Colonic mucosa (tissue), 4 donors: Measurements from ENCODE around the gene JPT2. TPM values are rescaled to one million over a fixed set of nuclear protein-coding genes. Genes with fewer than 3 reads are reported as not detected.
A peak's percentile ranks its signal among the peaks of the same experiment; 100 is the strongest.
"Not testable (repeated sequence)": the region's sequence is repeated elsewhere in the genome, so short reads cannot be mapped to it uniquely, and the experiment has no call there.

Experiments used
- DNase-seq: peaks from one replicate; pipeline ENCODE4 v3.0.0-alpha.2; 2020
- H3K27ac ChIP-seq: fragments of 200-600 bp; one replicate; pipeline ENCODE4 v1.8.0; 2021
- H3K27me3 ChIP-seq: fragments of 200-600 bp; one replicate; pipeline ENCODE4 v1.8.0; 2021
- H3K36me3 ChIP-seq: fragments of 200-600 bp; one replicate; pipeline ENCODE4 v1.8.0; 2021
- H3K4me1 ChIP-seq: fragments of 200-600 bp; one replicate; pipeline ENCODE4 v1.8.0; 2021; ENCODE audit warnings: mild to moderate bottlenecking
- H3K4me3 ChIP-seq: fragments of 200-600 bp; one replicate; pipeline ENCODE4 v1.8.0; 2021
- H3K9ac ChIP-seq, 2 donors: one replicate each; pipeline ENCODE4 v1.7.0; 2013; ENCODE audit warnings: control low read depth in 2 of 2, low read depth in 2 of 2, low read length in 2 of 2
- H3K9me3 ChIP-seq: fragments of 200-600 bp; one replicate; pipeline ENCODE4 v1.8.0; 2021
- intact Hi-C: fragments of 100-400 bp; cut with DNase I; formaldehyde crosslinking; loops from one replicate; pipeline ENCODE4 v1.14.1; 2022
- total RNA-seq, 2 donors: library from RNA; stranded (reverse); fragmentation: NEBNext Ultra II Directional in 1 of 2; extraction: Animal tissue kit (Norgen Biotek cat#: 25700) in 1 of 2; gene quantifications; one replicate each; pipeline ENCODE4 v1.2.1, GENCODE V29; 2021
- TF ChIP-seq, protein P1 (sequence below): fragments of 200-600 bp; IDR thresholded peaks from one replicate; pipeline ENCODE4 v1.8.0; 2022; ENCODE audit warnings: antibody characterized with exemption, mild to moderate bottlenecking
- donor health status: healthy.
- donor health status: DM: no; HTN: no; CAD: no.
- donor health status: DM: no; HTN: no; CAD: no.

Gene JPT2
- total RNA-seq, 2 donors from 2014 or later, result 53.5 to 123 TPM

DNA sequence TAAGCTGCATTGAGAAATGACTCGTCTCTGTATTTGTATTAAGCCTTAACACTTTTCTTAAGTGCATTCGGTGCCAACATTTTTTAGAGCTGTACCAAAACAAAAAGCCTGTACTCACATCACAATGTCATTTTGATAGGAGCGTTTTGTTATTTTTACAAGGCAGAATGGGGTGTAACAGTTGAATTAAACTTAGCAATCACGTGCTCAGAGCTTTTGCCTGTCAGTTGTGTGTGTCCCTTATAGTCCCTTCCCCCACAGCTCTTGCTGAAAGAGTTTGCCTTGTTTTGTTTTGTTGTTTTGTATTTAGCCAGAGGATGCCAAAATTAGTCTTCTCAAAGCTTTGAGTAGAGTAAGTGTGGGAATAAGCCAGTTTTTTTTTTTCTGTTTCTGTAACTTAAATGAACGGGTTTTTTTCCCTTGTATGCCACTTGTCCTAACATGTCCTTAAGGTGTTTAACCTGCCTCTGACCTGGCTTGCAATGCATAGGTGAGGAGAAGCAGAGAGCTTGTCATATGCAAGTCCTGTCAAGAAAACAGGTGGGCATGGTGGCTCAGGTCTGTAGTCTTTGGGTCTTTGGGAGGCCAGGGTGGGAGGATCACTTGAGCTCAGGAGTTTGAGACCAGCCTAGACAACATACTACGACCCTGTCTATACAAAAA lies 23.3 kb downstream of the JPT2 start:
- Histone ChIP-seq H3K9me3 (no peaks in the 10 kb centered on the region), H3K36me3 (no peaks in the 10 kb centered on the region), H3K27ac (no peak overlapping the region), H3K4me3 (no peak overlapping the region), H3K27me3 (no peaks in the 10 kb centered on the region), H3K4me1 (no peaks in the 10 kb centered on the region), H3K9ac (no peak overlapping the region)
- intact Hi-C loops, result no loop called here
- TF ChIP-seq, protein P1, sequence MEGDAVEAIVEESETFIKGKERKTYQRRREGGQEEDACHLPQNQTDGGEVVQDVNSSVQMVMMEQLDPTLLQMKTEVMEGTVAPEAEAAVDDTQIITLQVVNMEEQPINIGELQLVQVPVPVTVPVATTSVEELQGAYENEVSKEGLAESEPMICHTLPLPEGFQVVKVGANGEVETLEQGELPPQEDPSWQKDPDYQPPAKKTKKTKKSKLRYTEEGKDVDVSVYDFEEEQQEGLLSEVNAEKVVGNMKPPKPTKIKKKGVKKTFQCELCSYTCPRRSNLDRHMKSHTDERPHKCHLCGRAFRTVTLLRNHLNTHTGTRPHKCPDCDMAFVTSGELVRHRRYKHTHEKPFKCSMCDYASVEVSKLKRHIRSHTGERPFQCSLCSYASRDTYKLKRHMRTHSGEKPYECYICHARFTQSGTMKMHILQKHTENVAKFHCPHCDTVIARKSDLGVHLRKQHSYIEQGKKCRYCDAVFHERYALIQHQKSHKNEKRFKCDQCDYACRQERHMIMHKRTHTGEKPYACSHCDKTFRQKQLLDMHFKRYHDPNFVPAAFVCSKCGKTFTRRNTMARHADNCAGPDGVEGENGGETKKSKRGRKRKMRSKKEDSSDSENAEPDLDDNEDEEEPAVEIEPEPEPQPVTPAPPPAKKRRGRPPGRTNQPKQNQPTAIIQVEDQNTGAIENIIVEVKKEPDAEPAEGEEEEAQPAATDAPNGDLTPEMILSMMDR, result no peak
- DNase-seq, result no peak

DNA sequence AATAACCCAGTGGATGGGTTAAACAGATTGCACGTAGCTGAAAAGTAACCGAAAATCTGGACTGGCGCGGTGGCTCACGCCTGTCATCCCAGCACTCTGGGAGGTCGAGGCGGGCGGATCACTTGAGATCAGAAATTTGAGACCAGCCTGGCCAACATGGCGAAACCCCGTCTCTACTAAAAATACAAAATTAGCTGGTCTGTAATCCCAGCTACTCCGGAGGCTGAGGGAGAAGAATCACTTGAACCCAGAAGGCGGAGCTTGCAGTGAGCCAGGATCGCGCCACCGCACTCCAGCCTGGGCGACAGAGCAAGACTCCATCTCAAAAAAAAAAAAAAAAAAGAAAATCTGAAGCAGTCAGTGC lies 27.2 kb downstream of the JPT2 start:
- H3K9me3 ChIP-seq, H3K4me1 ChIP-seq, H3K36me3 ChIP-seq, DNase-seq, H3K27me3 ChIP-seq, intact Hi-C loops: not testable (repeated sequence)
- Histone ChIP-seq H3K9ac (peak overlapping the region; percentile 89 to 96), H3K27ac (peak overlapping the region; percentile 90), H3K4me3 (peak overlapping the region; percentile 67)

DNA sequence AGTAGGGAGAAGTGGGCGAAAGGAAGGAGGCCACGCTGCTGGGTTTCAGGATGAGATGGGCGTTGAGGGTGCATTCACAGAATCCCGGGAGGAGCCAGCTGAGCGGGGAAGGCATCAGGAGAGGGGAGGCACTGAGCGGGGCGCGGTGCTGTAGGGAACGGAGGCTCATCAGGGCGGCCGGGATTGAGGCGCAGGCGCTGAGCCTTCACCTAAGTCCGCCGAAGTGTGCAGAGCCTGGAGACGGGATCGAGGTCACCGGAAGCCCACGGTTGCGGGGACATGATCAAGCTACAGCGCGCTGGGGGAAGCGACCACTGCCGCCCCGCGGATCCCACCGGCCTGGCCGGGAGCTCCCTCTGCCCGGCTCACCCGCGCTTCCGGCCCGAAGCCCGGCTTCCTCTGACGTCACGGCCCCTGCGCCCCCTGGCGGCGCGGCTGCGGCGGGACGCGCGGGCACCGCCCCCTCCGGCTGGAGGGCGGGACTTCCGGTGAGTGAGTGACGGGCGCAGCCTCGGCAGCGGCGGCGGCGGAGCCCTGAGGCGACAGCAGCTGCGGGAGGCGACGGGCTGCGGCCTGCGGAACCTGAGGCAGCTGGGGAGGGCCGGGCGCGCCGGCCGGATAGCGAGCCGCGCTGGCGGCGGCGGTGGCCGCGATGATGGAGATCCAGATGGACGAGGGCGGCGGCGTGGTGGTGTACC lies 27.8 kb downstream of the JPT2 start, which contains the start of gene MAPK8IP3:
MAPK8IP3 (plus strand) TSS at position 508 of the 698 bp plus-strand sequence; CDS start at position 653, 145 bp downstream.
- TF ChIP-seq, protein P1, result peak; percentile 96
- no peaks in the 10 kb centered on the region for H3K27me3 ChIP-seq
- intact Hi-C loops, result no loop called here

DNA sequence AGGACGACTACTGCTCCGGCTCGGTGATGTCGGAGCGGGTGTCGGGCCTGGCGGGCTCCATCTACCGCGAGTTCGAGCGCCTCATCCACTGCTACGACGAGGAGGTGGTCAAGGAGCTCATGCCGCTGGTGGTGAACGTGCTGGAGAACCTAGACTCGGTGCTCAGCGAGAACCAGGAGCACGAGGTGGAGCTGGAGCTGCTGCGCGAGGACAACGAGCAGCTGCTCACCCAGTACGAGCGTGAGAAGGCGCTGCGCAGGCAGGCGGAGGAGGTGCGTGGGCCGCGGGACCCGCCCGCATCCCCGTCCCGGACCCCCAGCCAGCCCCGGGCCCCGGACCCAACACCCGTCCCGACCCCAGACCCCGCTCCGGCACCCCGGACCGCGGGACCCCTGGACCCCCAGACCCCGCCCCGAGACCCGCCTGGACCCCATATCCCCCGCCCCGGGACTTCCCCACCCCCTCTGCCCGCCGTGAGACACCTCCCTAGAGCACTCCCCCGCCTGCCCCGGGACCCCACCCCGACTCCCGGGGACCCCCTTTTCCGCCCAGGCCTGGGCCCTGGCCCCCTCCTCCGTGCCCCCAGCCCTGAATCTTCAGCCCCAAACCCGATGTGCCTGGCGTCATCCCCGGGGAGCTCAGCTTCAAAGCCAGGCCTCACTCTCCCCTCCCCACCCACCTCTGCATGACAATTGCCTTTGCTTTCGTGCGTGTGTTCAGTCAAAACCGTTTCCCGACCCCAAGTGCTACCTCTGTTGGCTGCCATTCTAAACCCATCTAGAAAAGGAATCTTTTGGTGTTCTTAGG lies 28.5 kb downstream of the JPT2 start:
- DNase-seq, result peak; percentile 25
- H3K4me1 ChIP-seq, result peaks cover 5% of the 10 kb centered on the region
- intact Hi-C loops, result no loop called here

More for the DNA sequence above, 27.8 kb downstream of the JPT2 start, which contains the start of gene MAPK8IP3:
- Histone ChIP-seq H3K36me3 (no peaks in the 10 kb centered on the region), H3K27ac (peak within 1 kb of the TSS; percentile 90), H3K9ac (peak within 1 kb of the TSS; percentile 89 to 96), H3K9me3 (no peaks in the 10 kb centered on the region), H3K4me1 (peaks cover 5% of the 10 kb centered on the region), H3K4me3 (peak within 1 kb of the TSS; percentile 67)
- peak; percentile 93 for DNase-seq

DNA sequence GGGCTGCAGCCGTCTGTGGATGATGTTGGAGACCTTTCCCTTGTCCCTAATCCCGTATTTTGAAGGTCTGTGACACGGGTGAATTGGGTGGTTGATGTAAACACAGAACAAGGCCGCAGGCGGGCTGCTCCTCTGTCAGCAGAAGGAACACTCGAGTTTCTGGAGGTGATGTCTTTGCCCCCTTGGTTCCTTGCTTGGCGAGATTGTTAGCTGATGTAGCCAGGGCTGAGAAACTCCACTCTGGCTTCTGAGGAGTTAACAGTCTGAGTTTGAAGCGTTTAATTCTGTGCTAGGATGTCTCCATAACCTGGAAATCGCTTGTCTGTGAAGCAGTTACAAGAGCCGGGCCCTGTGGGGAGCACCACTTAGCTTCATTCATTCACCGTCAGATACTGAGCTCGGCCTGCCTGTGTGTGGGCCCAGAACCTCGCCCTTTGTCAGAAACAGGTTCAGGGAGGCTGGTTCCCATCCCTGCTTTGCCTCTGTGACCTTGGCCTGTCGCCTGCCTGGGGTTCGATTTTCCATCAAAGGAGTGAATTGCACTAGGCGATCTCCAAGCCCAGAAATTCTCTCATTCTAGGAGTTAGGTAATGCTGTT lies 29.2 kb downstream of the JPT2 start:
- H3K27ac ChIP-seq, result no peak overlapping the region
- no peak for DNase-seq
- H3K4me1 ChIP-seq, result peaks cover 5% of the 10 kb centered on the region

More for the DNA sequence above, 28.5 kb downstream of the JPT2 start:
- H3K9ac ChIP-seq, result peak overlapping the region; percentile 89 to 96
- peak overlapping the region; percentile 90 for H3K27ac ChIP-seq
- H3K36me3 ChIP-seq, result no peaks in the 10 kb centered on the region
- H3K27me3 ChIP-seq, result no peaks in the 10 kb centered on the region
- no peaks in the 10 kb centered on the region for H3K9me3 ChIP-seq
- peak overlapping the region; percentile 67 for H3K4me3 ChIP-seq
- TF ChIP-seq, protein P1, result no peak

More for the DNA sequence above, 29.2 kb downstream of the JPT2 start:
- no peaks in the 10 kb centered on the region for H3K27me3 ChIP-seq
- peak overlapping the region; percentile 67 for H3K4me3 ChIP-seq
- intact Hi-C loops, result no loop called here
- no peaks in the 10 kb centered on the region for H3K9me3 ChIP-seq
- TF ChIP-seq, protein P1, result no peak
- H3K36me3 ChIP-seq, result no peaks in the 10 kb centered on the region
- peak overlapping the region; percentile 68 to 96 for H3K9ac ChIP-seq
